Central memory CD8-positive, alpha-beta T cell (primary cell): ENCODE results near the gene CRCP.
A peak's percentile ranks its signal among the peaks of the same experiment; 100 is the strongest.
"Not testable (repeated sequence)": the region's sequence is repeated elsewhere in the genome, so short reads cannot be mapped to it uniquely, and the experiment has no call there.

Experiments
- ATAC-seq: fragments of 150-1000 bp; cut with Tn5 transposase; replicated peaks from 2 replicates; pipeline ENCODE4 v1.10.0; 2022; ENCODE audit warnings: mild to moderate bottlenecking, moderate FRiP score, moderate number of reproducible peaks; ENCODE audit not compliant: poor library complexity, severe bottlenecking; ENCODE audit errors: extremely low read depth
- DNase-seq, 2 donors: peaks; one replicate each; pipeline ENCODE4 v3.0.0; 2021; ENCODE audit warnings: low spot score in 2 of 2
- H3K27ac Mint-ChIP-seq: one replicate; pipeline ENCODE4 v1.8.0; 2022; ENCODE audit warnings: low read depth, mild to moderate bottlenecking, moderate library complexity, mixed read lengths
- H3K27me3 Mint-ChIP-seq: one replicate; pipeline ENCODE4 v1.8.0; 2022; ENCODE audit warnings: mixed read lengths
- H3K36me3 Mint-ChIP-seq: one replicate; pipeline ENCODE4 v1.8.0; 2022; ENCODE audit warnings: mild to moderate bottlenecking, moderate library complexity, mixed read lengths; ENCODE audit not compliant: insufficient read depth
- H3K4me1 Mint-ChIP-seq: one replicate; pipeline ENCODE4 v1.8.0; 2022; ENCODE audit warnings: mixed read lengths
- H3K4me3 Mint-ChIP-seq: one replicate; pipeline ENCODE4 v1.8.0; 2022; ENCODE audit warnings: mild to moderate bottlenecking, moderate library complexity, mixed read lengths
- H3K9me3 Mint-ChIP-seq: one replicate; pipeline ENCODE4 v1.8.0; 2022; ENCODE audit warnings: mixed read lengths

The CRCP gene

DNA sequence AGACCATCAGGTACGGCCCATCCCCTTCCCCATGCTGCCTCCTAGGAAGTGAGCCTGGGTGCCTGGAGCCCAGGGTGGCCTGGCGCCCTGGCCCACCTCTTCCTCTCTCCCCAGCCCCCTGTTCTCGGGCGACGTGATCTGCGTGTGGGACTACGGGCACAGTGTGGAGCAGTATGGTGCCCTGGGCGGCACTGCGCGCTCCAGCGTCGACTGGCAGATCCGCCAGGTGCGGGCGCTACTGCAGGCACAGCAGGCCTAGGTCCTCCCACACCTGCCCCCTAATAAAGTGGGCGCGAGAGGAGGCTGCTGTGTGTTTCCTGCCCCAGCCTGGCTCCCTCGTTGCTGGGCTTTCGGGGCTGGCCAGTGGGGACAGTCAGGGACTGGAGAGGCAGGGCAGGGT lies 22.0 kb upstream of the CRCP start:
- H3K36me3 Mint-ChIP-seq, result peaks cover 6% of the 10 kb centered on the region
- no peak for ATAC-seq
- H3K4me1 Mint-ChIP-seq, result no peaks in the 10 kb centered on the region
- H3K27me3 Mint-ChIP-seq, result no peaks in the 10 kb centered on the region
- no peak overlapping the region for H3K4me3 Mint-ChIP-seq
- no peaks in the 10 kb centered on the region for H3K9me3 Mint-ChIP-seq
- no peak overlapping the region for H3K27ac Mint-ChIP-seq
- DNase-seq, result no peak

DNA sequence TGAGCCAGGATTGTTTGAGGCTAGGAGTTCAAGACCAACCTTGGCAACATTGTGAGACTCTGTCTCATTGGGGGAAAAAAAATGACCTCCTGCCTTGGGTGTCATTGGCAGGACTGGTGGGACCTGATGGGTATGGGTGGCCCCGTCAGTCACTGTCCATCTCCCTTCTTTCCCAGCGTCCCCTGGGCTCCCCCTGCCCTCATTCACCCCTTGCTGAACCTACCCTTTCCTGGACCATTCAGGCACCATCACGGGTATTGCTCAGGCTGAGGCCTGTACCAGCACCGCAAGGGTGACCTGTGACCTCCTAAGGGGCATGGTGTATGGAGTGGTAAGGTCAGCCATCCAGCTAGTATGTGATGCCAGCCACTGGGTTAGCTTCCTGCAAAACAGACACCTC lies 19.6 kb upstream of the CRCP start:
- Mint-ChIP-seq H3K4me1 (peaks cover 7% of the 10 kb centered on the region), H3K4me3 (no peak overlapping the region), H3K9me3 (no peaks in the 10 kb centered on the region), H3K27ac (no peak overlapping the region), H3K36me3 (peaks cover 6% of the 10 kb centered on the region), H3K27me3 (no peaks in the 10 kb centered on the region)
- no peak for DNase-seq
- ATAC-seq, result no peak

DNA sequence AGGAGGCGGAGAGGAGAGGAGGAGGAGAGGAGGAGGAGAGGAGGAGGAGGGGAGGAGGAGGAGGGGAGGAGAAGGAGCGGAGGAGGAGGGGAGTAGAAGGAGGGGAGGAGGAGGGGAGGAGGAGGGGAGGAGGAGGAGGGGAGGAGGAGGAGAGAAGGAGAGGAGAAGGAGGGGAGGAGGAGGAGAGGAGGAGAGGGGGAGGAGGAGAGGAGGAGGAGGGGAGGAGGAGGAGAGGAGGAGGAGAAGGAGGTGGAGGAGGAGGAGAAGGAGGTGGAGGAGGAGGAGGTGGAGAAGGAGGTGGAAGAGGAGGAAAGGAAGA lies 15.5 kb upstream of the CRCP start:
- H3K4me1 Mint-ChIP-seq, result peaks cover 12% of the 10 kb centered on the region
- H3K27ac Mint-ChIP-seq, result peak overlapping the region; percentile 89
- H3K4me3 Mint-ChIP-seq, result peak overlapping the region; percentile 85

DNA sequence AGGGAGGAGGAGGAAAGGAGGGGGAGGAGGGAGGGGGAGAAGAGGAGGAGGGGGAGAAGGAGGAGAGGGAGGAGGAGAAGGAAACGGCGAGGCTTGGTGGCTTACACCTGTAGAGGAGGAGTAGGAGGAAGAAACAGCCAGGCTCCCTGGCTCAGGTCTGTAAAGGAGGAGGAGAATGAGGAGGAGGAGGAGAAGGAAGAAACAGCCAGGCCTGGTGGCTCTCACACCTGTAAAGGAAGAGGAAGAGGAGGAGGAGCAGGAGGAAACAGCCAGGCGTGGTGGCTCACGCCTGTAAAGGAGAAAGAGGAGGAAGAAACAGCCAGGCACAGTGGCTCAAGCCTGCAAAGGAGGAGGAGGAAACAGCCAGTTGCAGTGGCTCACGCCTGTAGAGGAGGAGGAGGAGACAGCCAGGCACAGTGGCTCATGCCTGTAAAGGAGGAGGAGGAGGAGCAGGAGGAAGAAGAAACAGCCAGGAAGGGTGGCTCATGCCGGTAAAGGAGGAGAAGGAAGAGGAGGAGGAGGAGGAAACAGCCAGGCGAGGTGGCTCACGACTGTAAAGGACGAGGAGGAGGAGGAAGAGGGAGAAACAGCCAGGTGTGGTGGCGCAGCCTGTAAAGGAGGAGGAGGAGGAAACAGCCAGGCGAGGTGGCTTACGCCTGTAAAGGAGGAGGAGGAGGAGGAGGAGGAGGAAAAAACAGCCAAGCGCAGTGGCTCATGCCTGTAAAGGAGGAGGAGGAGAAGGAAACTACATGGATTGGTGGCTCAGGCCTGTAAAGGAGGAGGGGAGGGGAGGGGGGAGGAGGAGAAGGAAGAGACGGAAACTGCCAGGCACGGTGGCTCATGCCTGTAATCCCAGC lies 14.9 kb upstream of the CRCP start:
- Mint-ChIP-seq H3K27me3 (no peaks in the 10 kb centered on the region), H3K36me3 (no peaks in the 10 kb centered on the region), H3K27ac (peak overlapping the region; percentile 89), H3K4me3 (peak overlapping the region; percentile 85), H3K4me1 (peaks cover 12% of the 10 kb centered on the region), H3K9me3 (no peaks in the 10 kb centered on the region)
- ATAC-seq (peak; percentile 78), DNase-seq (no peak)

More for the DNA sequence above, 15.5 kb upstream of the CRCP start:
- ATAC-seq, result no peak
- no peak for DNase-seq
- H3K36me3 Mint-ChIP-seq, result no peaks in the 10 kb centered on the region
- no peaks in the 10 kb centered on the region for H3K27me3 Mint-ChIP-seq
- no peaks in the 10 kb centered on the region for H3K9me3 Mint-ChIP-seq

DNA sequence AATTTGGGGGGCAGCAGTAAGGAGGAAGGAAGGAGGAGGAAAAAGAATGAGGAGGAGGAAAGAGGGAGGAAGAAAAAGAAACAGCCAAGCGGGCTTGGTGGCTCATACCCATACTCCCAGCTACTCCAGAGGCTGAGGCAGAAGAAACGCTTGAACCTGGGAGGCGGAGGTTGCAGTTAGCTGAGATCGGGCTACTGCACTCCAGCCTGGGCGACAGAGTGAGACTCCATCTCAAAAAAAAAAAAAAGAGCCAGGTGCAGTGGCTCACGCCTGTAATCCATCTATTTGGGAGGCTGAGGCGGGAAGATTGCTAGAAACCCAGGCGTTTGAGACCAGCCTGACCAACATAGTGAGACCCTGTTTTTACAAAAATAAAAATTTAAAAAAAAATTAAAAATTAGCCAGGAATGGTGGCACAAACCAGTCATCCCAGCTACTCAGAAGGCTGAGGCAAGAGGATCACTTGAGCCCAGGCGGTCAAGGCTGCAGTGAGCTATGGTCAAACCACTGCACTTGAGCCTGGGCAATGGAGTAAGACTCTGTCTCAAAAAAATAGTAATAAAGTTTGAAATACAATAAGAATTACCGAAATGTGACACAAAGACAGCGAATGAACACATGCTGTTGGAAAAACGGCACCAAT lies 14.1 kb upstream of the CRCP start:
- DNase-seq (no peak), ATAC-seq (no peak)
- H3K4me3 Mint-ChIP-seq, result peak overlapping the region; percentile 85
- H3K4me1 Mint-ChIP-seq, result peaks cover 12% of the 10 kb centered on the region
- H3K9me3 Mint-ChIP-seq, result no peaks in the 10 kb centered on the region
- H3K36me3 Mint-ChIP-seq, result no peaks in the 10 kb centered on the region
- no peaks in the 10 kb centered on the region for H3K27me3 Mint-ChIP-seq
- peak overlapping the region; percentile 89 for H3K27ac Mint-ChIP-seq

DNA sequence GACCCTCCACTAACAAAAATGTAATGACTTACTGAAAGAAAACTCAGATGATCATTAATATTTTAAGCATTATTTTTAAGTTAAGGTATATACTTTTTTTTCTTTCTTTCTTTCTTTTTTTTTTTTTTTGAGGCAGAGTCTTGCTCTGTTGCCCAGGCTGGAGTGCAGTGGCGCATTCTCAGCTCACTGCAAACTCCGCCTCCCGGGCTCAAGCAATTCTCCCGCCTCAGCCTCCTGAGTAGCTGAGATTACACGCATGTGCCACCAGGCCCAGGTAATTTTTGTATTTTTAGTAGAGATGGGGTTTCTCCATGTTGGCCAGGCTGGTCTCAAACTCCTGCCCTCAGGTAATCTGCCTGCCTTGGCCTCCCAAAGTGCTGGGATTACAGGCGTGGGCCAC lies 12.5 kb upstream of the CRCP start:
- not testable (repeated sequence) for H3K9me3 Mint-ChIP-seq, DNase-seq, ATAC-seq, H3K36me3 Mint-ChIP-seq, H3K27me3 Mint-ChIP-seq, H3K4me3 Mint-ChIP-seq, H3K27ac Mint-ChIP-seq
- H3K4me1 Mint-ChIP-seq, result peaks cover 12% of the 10 kb centered on the region

DNA sequence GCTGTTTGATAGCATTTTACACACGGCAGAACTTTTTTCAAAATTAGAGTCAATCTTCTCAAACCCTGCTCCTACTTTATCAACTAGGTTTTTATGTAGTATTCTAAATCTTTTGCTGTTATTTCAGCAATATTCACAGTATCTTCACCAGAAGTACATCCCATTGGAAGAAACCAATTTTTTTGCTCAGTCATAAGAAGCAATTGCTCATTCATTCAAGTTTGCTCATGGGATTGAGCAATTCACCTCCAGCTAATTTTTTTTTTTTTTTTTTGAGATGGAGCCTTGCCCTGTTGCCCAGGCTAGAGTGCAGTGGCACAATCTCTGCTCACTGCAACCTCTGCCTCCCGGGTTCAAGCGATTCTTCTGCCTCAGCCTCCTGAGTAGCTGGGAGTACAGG lies 10.7 kb upstream of the CRCP start:
- not testable (repeated sequence) for H3K36me3 Mint-ChIP-seq, H3K9me3 Mint-ChIP-seq, H3K27ac Mint-ChIP-seq, ATAC-seq, H3K27me3 Mint-ChIP-seq, DNase-seq, H3K4me3 Mint-ChIP-seq
- H3K4me1 Mint-ChIP-seq, result peaks cover 12% of the 10 kb centered on the region

DNA sequence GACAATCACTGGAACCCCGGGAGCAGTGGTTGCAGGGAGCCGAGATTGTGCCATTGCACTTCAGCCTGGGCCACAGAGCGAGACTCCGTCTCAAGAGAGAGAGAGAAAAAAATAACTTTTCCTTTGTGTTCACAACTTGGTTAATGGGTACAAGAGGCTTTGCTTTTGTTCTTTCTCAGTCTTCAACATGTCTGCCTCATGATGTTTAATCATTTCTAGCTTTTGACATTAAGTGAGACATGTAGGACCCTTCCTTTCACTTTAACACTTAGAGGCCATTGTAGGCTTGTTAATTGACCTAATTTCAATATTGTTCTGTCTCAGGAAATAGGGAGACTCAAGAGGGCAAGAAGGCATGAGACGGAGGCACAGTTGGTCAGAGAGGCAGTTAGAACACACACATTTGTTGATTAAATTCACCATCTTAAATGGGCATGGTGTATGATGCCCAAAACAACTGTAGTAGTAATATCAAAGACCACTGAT lies 9.3 kb upstream of the CRCP start:
- no peaks in the 10 kb centered on the region for H3K36me3 Mint-ChIP-seq
- no peak overlapping the region for H3K27ac Mint-ChIP-seq
- H3K4me1 Mint-ChIP-seq, result peaks cover 2% of the 10 kb centered on the region
- H3K4me3 Mint-ChIP-seq, result no peak overlapping the region
- DNase-seq (no peak), ATAC-seq (no peak)
- no peaks in the 10 kb centered on the region for H3K27me3 Mint-ChIP-seq
- no peaks in the 10 kb centered on the region for H3K9me3 Mint-ChIP-seq

DNA sequence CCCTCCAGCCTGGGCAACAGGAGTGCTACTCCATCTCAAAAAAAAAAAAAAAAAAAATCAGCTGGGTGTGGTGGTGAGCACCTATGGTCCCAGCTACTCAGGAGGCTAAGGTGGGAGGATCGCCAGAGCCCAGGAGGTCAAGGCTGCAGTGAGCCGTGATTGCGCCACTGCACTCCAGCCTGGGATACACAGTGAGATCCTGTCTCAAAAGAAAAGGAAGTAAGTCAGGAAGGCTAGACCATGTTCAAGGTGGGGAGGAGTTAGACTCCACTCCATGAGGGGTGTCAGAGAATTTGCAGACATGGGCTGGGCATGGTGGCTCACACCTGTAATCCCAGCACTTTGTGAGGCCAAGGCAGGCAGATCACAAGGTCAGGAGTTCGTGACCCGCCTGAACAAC lies 6.2 kb upstream of the CRCP start:
- H3K4me1 Mint-ChIP-seq, DNase-seq, H3K27ac Mint-ChIP-seq, ATAC-seq, H3K27me3 Mint-ChIP-seq, H3K9me3 Mint-ChIP-seq, H3K36me3 Mint-ChIP-seq, H3K4me3 Mint-ChIP-seq: not testable (repeated sequence)

DNA sequence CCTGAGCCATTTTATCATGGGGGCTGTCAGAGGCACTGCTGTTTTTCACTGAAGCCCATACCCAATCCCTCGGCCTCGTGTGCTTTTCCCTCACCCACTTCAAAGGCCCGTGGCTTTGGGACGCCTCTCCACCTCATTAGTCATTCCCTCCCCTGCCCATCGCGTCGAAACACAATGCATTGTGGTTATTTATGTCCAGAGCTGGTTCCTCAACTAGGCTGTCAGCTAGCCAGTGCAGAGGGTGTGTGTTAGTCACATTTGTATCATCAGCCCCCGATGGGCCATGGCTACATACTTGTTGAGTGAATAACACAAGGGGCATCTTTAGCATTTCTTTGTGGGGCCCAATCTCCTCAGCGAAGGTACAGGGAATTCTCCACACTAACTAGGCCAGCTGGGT lies 3.8 kb upstream of the CRCP start:
- Mint-ChIP-seq H3K4me1 (peaks cover 12% of the 10 kb centered on the region), H3K27me3 (no peaks in the 10 kb centered on the region), H3K36me3 (peaks cover 15% of the 10 kb centered on the region), H3K4me3 (no peak overlapping the region), H3K9me3 (no peaks in the 10 kb centered on the region), H3K27ac (no peak overlapping the region)
- ATAC-seq, result no peak
- DNase-seq, result no peak

DNA sequence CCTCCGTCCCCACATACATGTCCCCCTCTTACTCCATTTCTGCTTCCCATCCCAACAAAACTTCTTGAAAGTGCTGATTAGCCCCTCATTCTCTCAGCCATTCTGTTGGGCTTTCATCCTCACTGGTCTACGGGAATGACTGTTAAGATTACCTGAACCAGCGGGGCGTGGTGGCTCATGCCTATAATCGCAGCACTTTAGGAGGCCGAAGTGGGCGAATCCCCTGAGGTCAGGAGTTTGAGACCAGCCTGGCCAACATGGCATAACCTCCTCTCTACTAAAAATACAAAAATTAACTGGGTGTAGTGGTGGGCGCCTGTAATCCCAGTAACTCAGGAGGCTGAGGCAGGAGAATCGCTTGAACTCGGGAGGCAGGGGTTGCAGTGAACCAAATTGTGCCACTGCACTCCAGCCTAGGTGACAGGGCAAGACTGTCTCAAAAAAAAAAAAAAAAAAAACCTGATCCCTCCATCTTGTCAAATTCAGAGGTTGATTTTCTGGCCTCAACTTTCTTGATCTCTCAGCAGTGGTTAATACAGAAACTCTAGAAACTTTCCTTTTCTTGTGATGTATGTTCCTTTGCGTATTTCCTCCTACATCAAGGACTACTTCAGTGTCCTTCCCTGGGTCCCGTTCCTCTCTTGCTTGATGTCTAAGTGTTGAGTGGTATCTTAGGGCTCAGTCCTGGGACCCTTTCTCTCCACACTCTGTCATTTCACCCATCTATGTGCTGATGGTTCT lies 2.2 kb downstream of the CRCP start:
- ATAC-seq, H3K27me3 Mint-ChIP-seq: not testable (repeated sequence)
- peak overlapping the region; percentile 47 for H3K27ac Mint-ChIP-seq

DNA sequence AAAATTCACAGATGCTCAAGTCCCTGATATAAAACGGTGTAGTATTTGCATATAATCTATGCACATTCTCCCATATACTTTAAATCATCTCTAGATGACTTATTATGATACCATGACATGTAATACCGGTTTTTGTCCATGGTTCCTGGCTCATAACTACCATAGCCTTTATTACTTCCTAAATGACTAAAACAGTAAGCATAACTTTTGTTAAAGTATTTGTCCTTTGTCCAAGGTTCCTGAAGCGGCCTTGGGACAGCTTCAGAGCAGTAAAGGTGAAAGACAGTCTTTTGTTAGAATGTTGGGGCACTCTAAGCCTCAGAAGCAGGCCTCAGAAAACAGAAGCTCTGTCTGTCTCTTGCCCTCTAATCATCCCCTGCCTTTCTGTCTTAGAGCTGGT lies 4.0 kb downstream of the CRCP start:
- peaks cover 46% of the 10 kb centered on the region for H3K4me1 Mint-ChIP-seq
- H3K27ac Mint-ChIP-seq, result peak overlapping the region; percentile 47
- ATAC-seq (no peak), DNase-seq (no peak)
- H3K4me3 Mint-ChIP-seq, result no peak overlapping the region
- no peaks in the 10 kb centered on the region for H3K9me3 Mint-ChIP-seq
- no peaks in the 10 kb centered on the region for H3K27me3 Mint-ChIP-seq
- peaks cover 23% of the 10 kb centered on the region for H3K36me3 Mint-ChIP-seq

More for the DNA sequence above, 2.2 kb downstream of the CRCP start:
- Mint-ChIP-seq H3K4me3 (peak overlapping the region; percentile 36), H3K4me1 (peaks cover 46% of the 10 kb centered on the region), H3K36me3 (peaks cover 20% of the 10 kb centered on the region)
- H3K9me3 Mint-ChIP-seq, DNase-seq: not testable (repeated sequence)
